Esophagus muscularis mucosa (tissue), 4 donors: ENCODE measurements around the gene PRRX1. TPM values are rescaled to one million over a fixed set of nuclear protein-coding genes. Genes with fewer than 3 reads are reported as not detected.
A peak's percentile ranks its signal among the peaks of the same experiment; 100 is the strongest.

ENCODE experiments used
- DNase-seq: peaks from one replicate; pipeline ENCODE4 v3.0.0-alpha.2; 2017; ENCODE audit errors: extremely low spot score
- H3K27ac ChIP-seq, 4 donors: fragments of 200-600 bp; sonication (generic); replicated peaks in 1 of 4; 1 replicate in 3 of 4; 2 replicates in 1 of 4; pipeline ENCODE4 v1.5.1; 2016 to 2019; ENCODE audit warnings: mild to moderate bottlenecking in 1 of 4
- H3K27me3 ChIP-seq, 4 donors: fragments of 200-600 bp; sonication (generic); one replicate each; pipeline versions ENCODE4 v1.5.1 to v1.6.0; 2016 to 2019
- H3K36me3 ChIP-seq, 4 donors: fragments of 200-600 bp; sonication (generic); one replicate each; pipeline ENCODE4 v1.5.1; 2016 to 2019
- H3K4me1 ChIP-seq, 4 donors: fragments of 200-600 bp; sonication (generic); one replicate each; pipeline ENCODE4 v1.5.1; 2016 to 2019
- H3K4me3 ChIP-seq, 4 donors: fragments of 200-600 bp; sonication (generic); 1 replicate in 2 of 4; 2 replicates in 2 of 4; pipeline ENCODE4 v1.5.1; 2016 to 2019; ENCODE audit warnings: mild to moderate bottlenecking in 4 of 4, moderate library complexity in 1 of 4
- H3K9me3 ChIP-seq, 4 donors: fragments of 200-600 bp; sonication (generic); 1 replicate in 3 of 4; 2 replicates in 1 of 4; pipeline ENCODE4 v1.5.1; 2016 to 2019
- CTCF ChIP-seq, 3 experiments: fragments of 200-600 bp in 2 of 3; fragments of 450-650 bp in 1 of 3; sonication (generic) in 2 of 3; IDR thresholded peaks; one replicate each; pipeline ENCODE4 v1.5.1; 2017 to 2019; ENCODE audit warnings: antibody characterized with exemption in 3 of 3, mild to moderate bottlenecking in 2 of 3, moderate library complexity in 1 of 3
- EP300 ChIP-seq: sonication (generic); formaldehyde crosslinking; IDR thresholded peaks from one replicate; pipeline ENCODE4 v1.6.1; 2017; ENCODE audit warnings: antibody characterized with exemption
- POLR2A ChIP-seq: fragments of 450-650 bp; IDR thresholded peaks from one replicate; pipeline ENCODE4 v1.6.1; 2017; ENCODE audit warnings: antibody characterized with exemption, moderate library complexity, mild to moderate bottlenecking, low read depth
- POLR2AphosphoS5 ChIP-seq, 2 donors: sonication (generic); formaldehyde crosslinking; IDR thresholded peaks; one replicate each; pipeline ENCODE4 v1.6.1; 2017; ENCODE audit warnings: antibody characterized with exemption in 2 of 2
- WGBS: methylation state at CpG from one replicate; pipeline ENCODE4 v1.1.5; 2018; 5-methylcytosine and 5-hydroxymethylcytosine counted together
- intact Hi-C: fragments of 100-400 bp; cut with DNase I; formaldehyde crosslinking; loops from one replicate; pipeline ENCODE4 v1.15.1; 2023
- total RNA-seq, 4 donors: library from RNA; depleted of rRNA; stranded (reverse); fragments of >200 nt; gene quantifications; one replicate each; pipeline versions ENCODE4 v1.1.0 to v1.2.1, GENCODE V29; 2016

PRRX1 gene
- total RNA-seq, 4 donors from 2014 or later: 11.6 to 31.2 (median 28.4) TPM

- Histone ChIP-seq H3K4me3 (no peak overlapping the region), H3K36me3 (peaks cover 0 to 9% (median 0%) of the 10 kb centered on the region in 4 donors), H3K4me1 (peaks cover 0 to 19% (median 2%) of the 10 kb centered on the region in 4 donors), H3K9me3 (no peaks in the 10 kb centered on the region), H3K27ac (peak overlapping the region in 1 of 4 donors; percentile 18), H3K27me3 (peaks cover 0 to 7% (median 0%) of the 10 kb centered on the region in 4 donors)
- 62% methylated on average over 2 of the region's 2 CpGs for WGBS
- intact Hi-C loops: no loop called here
- TF ChIP-seq EP300: no peak
- no peak for TF ChIP-seq POLR2A
- TF ChIP-seq CTCF (IDR thresholded peaks at IDR 0.05): no peak
- no peak for TF ChIP-seq POLR2AphosphoS5 (IDR thresholded peaks at IDR 0.05)
- DNase-seq: no peak
Measured at GRCh38 chr1:170732252-170732588, 68.3 kb downstream of the PRRX1 start.

- TF ChIP-seq POLR2AphosphoS5 (IDR thresholded peaks at IDR 0.05): no peak
- peaks cover 0 to 7% (median 0%) of the 10 kb centered on the region in 4 donors for H3K27me3 ChIP-seq
- H3K36me3 ChIP-seq: peaks cover 0 to 9% (median 0%) of the 10 kb centered on the region in 4 donors
- intact Hi-C loops: no loop called here
- H3K9me3 ChIP-seq: no peaks in the 10 kb centered on the region
- peaks cover 0 to 13% (median 0%) of the 10 kb centered on the region in 4 donors for H3K4me1 ChIP-seq
- H3K27ac ChIP-seq: no peak overlapping the region
- no peak for DNase-seq
- WGBS: 65% methylated on average over 2 of the region's 2 CpGs
- H3K4me3 ChIP-seq: no peak overlapping the region
Measured at GRCh38 chr1:170734412-170735175, 70.7 kb downstream of the PRRX1 start.

- DNase-seq: no peak
- intact Hi-C loops: no loop called here
- H3K27ac ChIP-seq: no peak overlapping the region
- H3K27me3 ChIP-seq: peaks cover 0 to 2% (median 0%) of the 10 kb centered on the region in 4 donors
- TF ChIP-seq POLR2A (no peak), EP300 (no peak), POLR2AphosphoS5 (IDR thresholded peaks at IDR 0.05) (no peak), CTCF (IDR thresholded peaks at IDR 0.05) (no peak)
- peaks cover 0 to 13% (median 0%) of the 10 kb centered on the region in 4 donors for H3K4me1 ChIP-seq
- 75% methylated on average over 2 of the region's 2 CpGs for WGBS
- H3K9me3 ChIP-seq: no peaks in the 10 kb centered on the region
- peaks cover 0 to 9% (median 0%) of the 10 kb centered on the region in 4 donors for H3K36me3 ChIP-seq
- no peak overlapping the region for H3K4me3 ChIP-seq
Measured at GRCh38 chr1:170735366-170736263, 71.7 kb downstream of the PRRX1 start.

- Histone ChIP-seq H3K27ac (no peak overlapping the region), H3K9me3 (no peaks in the 10 kb centered on the region), H3K4me3 (no peak overlapping the region), H3K4me1 (no peaks in the 10 kb centered on the region), H3K27me3 (no peaks in the 10 kb centered on the region), H3K36me3 (peaks cover 0 to 9% (median 0%) of the 10 kb centered on the region in 4 donors)
- TF ChIP-seq EP300 (no peak), CTCF (IDR thresholded peaks at IDR 0.05) (no peak), POLR2A (no peak)
- no peak for DNase-seq
- intact Hi-C loops: no loop called here
- 90% methylated on average over 1 of the region's 1 CpG for WGBS
Measured at GRCh38 chr1:170739803-170740202, 75.9 kb downstream of the PRRX1 start.

GRCh38 chr1:170741678-170742077, 77.7 kb downstream of the PRRX1 start:
- Histone ChIP-seq H3K27me3 (no peaks in the 10 kb centered on the region), H3K9me3 (no peaks in the 10 kb centered on the region), H3K4me3 (no peak overlapping the region), H3K4me1 (no peaks in the 10 kb centered on the region), H3K27ac (no peak overlapping the region), H3K36me3 (peaks cover 0 to 1% (median 0%) of the 10 kb centered on the region in 4 donors)
- WGBS: 85% methylated on average over 4 of the region's 4 CpGs
- TF ChIP-seq POLR2A: no peak
- TF ChIP-seq EP300: no peak
- intact Hi-C loops: no loop called here
- no peak for DNase-seq
